ENCODE data around the gene GPHN. TPM values are rescaled to one million over a fixed set of nuclear protein-coding genes. Genes with fewer than 3 reads are reported as not detected.

Gene GPHN
- total RNA-seq, 2 experiments from 2014 or later, result 10.0 to 10.7 TPM

- Histone ChIP-seq H3K4me3 (ENCODE audit: low read length) (no peak overlapping the region), H3K27ac (ENCODE audit: low read depth in 1 of 2, low read length in 2 of 2) (no peak overlapping the region), H3K4me1 (ENCODE audit: insufficient read depth, low read length) (no peaks in the 10 kb centered on the region), H3K9me3 (ENCODE audit: control insufficient read depth in 1 of 2, insufficient read depth in 1 of 2, low read length in 2 of 2) (no peaks in the 10 kb centered on the region), H3K27me3 (ENCODE audit: control insufficient read depth in 1 of 2, insufficient read depth in 2 of 2, low read length in 2 of 2) (no peaks in the 10 kb centered on the region), H3K36me3 (ENCODE audit: insufficient read depth, low read length) (peaks cover 3% of the 10 kb centered on the region)
- intact Hi-C loops (cut with DNase I, micrococcal nuclease), result no loop called here
- peaks cover 81% of the 10 kb centered on the region for H3K36me3 Mint-ChIP-seq (ENCODE audit: low read depth)
- ChIA-PET POLR2A (no interaction called here), CTCF (no interaction called here)
- ATAC-seq (ENCODE audit: poor library complexity) (no peak), DNase-seq (no peak)
- no peak overlapping the region for H3K27ac Mint-ChIP-seq
- no peak overlapping the region for H3K4me3 Mint-ChIP-seq
- H3K9me3 Mint-ChIP-seq, result peaks cover 3% of the 10 kb centered on the region
- no peak for TF ChIP-seq CTCF (IDR thresholded peaks at IDR 0.05)
- no peaks in the 10 kb centered on the region for H3K4me1 Mint-ChIP-seq (ENCODE audit: low read depth)
- no peaks in the 10 kb centered on the region for H3K27me3 Mint-ChIP-seq
Measured at GRCh38 chr14:66918527-66918926, 410.6 kb downstream of the GPHN start.

GRCh38 chr14:66920196-66920595 is 412.2 kb downstream of the GPHN start:
- Mint-ChIP-seq H3K27ac (no peak overlapping the region), H3K9me3 (peaks cover 3% of the 10 kb centered on the region), H3K27me3 (no peaks in the 10 kb centered on the region), H3K4me1 (ENCODE audit: low read depth) (no peaks in the 10 kb centered on the region), H3K4me3 (no peak overlapping the region), H3K36me3 (ENCODE audit: low read depth) (peaks cover 92% of the 10 kb centered on the region)
- POLR2A ChIA-PET, result no interaction called here
- Histone ChIP-seq H3K9me3 (ENCODE audit: control insufficient read depth in 1 of 2, insufficient read depth in 1 of 2, low read length in 2 of 2) (no peaks in the 10 kb centered on the region), H3K27ac (ENCODE audit: low read depth in 1 of 2, low read length in 2 of 2) (no peak overlapping the region), H3K4me1 (ENCODE audit: insufficient read depth, low read length) (no peaks in the 10 kb centered on the region), H3K4me3 (ENCODE audit: low read length) (no peak overlapping the region), H3K36me3 (ENCODE audit: insufficient read depth, low read length) (peaks cover 8% of the 10 kb centered on the region), H3K27me3 (ENCODE audit: control insufficient read depth in 1 of 2, insufficient read depth in 2 of 2, low read length in 2 of 2) (no peaks in the 10 kb centered on the region)
- ATAC-seq (ENCODE audit: poor library complexity) (no peak), DNase-seq (no peak)
- CTCF ChIA-PET, result no interaction called here
- no peak for TF ChIP-seq CTCF (IDR thresholded peaks at IDR 0.05)
- intact Hi-C loops (cut with DNase I, micrococcal nuclease), result no loop called here

GRCh38 chr14:66923251-66923650 is 415.3 kb downstream of the GPHN start:
- Histone ChIP-seq H3K4me1 (ENCODE audit: insufficient read depth, low read length) (no peaks in the 10 kb centered on the region), H3K36me3 (ENCODE audit: insufficient read depth, low read length) (peaks cover 5% of the 10 kb centered on the region), H3K27me3 (ENCODE audit: control insufficient read depth in 1 of 2, insufficient read depth in 2 of 2, low read length in 2 of 2) (no peaks in the 10 kb centered on the region), H3K27ac (ENCODE audit: low read depth in 1 of 2, low read length in 2 of 2) (no peak overlapping the region), H3K4me3 (ENCODE audit: low read length) (no peak overlapping the region), H3K9me3 (ENCODE audit: control insufficient read depth in 1 of 2, insufficient read depth in 1 of 2, low read length in 2 of 2) (no peaks in the 10 kb centered on the region)
- Mint-ChIP-seq H3K9me3 (peaks cover 11% of the 10 kb centered on the region), H3K27me3 (no peaks in the 10 kb centered on the region), H3K4me1 (ENCODE audit: low read depth) (no peaks in the 10 kb centered on the region), H3K27ac (no peak overlapping the region), H3K4me3 (no peak overlapping the region), H3K36me3 (ENCODE audit: low read depth) (peaks cover 94% of the 10 kb centered on the region)
- ChIA-PET CTCF (no interaction called here), POLR2A (no interaction called here)
- ATAC-seq (ENCODE audit: poor library complexity), result no peak
- intact Hi-C loops (cut with DNase I, micrococcal nuclease), result no loop called here
- no peak for TF ChIP-seq CTCF (IDR thresholded peaks at IDR 0.05)
- no peak for DNase-seq
